Medulla oblongata (tissue), 1 donor: Measurements from ENCODE around the gene RBMS2.
A peak's percentile ranks its signal among the peaks of the same experiment; 100 is the strongest.
"Not testable (repeated sequence)": the region's sequence is repeated elsewhere in the genome, so short reads cannot be mapped to it uniquely, and the experiment has no call there.

Experiments used
- DNase-seq: peaks from one replicate; pipeline ENCODE4 v3.0.0-alpha.2; 2015; ENCODE audit errors: extremely low spot score

Gene RBMS2

GRCh38 chr12:56517854-56518253 lies 3.8 kb upstream of the RBMS2 start:
- no peak for DNase-seq

- no peak for DNase-seq
Observed at GRCh38 chr12:56518570-56518969, 3.0 kb upstream of the RBMS2 start.

- no peak for DNase-seq
Observed at GRCh38 chr12:56520048-56520447, 1.6 kb upstream of the RBMS2 start.

DNA sequence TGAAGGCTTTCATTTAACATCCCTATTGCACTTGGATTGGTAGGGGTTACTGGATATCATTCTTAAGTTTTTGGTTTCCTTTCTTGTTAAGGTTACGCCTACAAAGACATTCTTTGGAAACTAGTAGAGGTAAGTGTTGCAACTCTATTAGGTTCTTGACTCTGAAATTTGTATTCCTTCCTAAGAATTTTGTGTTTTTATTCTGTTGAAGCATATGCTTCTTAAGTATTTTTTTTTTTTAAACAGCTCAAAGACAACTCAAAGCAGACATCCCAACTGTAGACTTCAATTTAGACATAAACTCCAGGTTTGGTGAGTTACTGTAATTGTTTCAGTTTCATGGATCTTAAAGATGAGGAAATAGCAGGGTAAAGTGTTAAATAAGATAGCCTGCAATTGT lies 1.1 kb upstream of the RBMS2 start:
- no peak for DNase-seq

GRCh38 chr12:56521209-56521589 lies 421 bp upstream of the RBMS2 start:
- DNase-seq, result no peak

DNA sequence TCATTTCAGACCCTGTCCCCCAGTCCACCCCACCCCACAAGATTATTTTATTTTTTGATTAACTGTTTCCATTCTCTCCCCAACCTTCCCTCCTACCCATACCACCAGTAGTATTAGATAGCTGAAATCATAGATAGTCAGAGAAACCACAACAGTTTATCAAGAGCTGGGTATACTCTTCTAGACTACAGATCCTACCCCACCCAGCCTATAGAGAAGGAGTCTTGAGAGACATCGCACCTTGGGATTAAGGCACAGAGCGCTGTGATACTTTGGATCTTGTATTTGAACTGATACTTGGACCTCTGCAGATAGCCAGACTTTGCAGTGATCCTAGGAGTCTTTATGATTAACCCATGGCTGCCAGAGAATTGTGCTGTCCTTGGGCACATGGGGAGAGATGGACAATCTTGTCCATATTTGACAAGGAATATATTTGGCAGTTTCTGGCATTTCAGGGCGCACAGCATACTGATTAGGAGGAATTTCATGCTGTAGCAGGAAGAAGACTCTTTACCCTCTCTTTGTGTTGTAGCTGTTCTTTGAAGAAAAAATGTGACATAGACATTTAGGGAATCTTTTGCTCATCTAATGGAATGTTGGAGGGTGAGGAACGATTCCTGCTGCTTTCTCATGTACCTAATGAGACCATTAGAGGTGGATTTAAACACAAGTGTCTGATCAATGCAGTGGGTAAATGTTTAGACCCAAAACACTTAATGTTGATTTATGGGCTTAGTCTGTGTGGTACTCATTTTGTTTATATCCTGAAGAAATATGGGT lies 982 bp downstream of the RBMS2 start:
- peak; percentile 12 for DNase-seq

GRCh38 chr12:56528846-56529245 lies 7.2 kb downstream of the RBMS2 start:
- DNase-seq, result no peak

DNA sequence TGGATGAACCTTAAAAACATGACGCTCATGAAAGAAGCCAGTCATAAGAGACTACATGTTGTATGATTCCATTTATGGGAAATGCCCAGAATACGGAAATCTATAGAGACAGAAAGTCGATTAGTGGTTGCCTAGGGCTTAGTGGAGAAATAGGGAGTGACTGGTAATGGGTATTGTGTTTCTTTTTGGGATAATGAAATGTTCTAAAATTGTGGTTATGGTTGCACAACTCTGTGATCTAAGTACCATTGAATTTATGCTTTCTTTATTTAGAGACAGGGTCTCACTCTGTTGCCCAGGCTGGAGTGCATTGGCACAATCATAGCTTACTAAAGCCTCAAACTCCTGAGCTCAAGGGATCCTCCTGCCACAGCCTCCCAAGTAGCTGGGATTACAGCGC lies 8.0 kb downstream of the RBMS2 start:
- no peak for DNase-seq

DNA sequence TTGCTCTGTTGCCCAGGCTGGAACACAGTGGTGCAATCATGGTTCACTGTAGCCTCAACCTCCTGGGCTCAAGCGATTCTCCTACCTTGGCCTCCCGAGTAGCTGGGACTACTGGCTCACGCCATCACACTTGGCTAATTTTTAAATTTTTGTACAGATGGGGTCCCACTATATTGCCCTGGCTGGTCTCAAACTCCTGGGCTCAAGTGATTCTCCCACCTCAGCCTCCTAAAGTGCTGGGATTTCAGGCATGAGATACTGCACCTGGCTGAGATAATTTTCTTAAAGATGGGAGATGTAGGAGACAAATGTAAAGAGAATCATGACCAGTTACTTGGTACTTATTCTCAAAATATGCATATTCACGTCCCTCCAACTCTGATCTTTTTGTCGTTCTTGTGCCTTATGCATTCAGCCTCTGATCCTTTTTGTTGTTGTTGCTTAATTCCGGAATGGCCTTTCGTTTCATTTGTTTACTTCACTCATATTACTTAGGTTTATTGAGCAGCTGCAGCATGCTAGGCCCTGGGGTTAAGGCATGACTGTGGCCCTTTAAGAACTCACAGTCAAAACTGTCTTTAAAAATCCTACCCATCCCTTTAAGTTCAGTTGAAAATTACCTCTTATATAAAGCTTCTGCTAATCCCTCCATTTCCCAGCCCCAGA lies 8.9 kb downstream of the RBMS2 start:
- DNase-seq, result no peak

DNA sequence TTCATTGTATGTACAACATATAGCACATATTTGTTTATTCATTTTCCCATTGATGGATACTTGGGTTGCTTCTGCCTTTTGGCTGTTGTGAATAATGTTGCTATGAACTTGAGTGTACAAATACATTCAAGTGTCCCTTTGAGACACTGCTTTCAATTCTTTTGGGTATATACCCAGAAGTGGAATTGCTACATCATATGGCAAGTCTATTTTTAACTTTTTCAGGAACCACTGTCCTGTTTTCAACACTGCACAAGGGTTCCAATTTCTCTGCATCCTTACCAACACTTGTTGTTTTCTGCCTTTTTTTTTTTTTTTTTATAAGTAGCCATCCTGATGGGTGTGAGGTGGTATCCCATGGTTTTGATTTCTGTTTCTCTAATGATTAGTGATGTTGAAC lies 15.9 kb downstream of the RBMS2 start:
- DNase-seq, result no peak

DNA sequence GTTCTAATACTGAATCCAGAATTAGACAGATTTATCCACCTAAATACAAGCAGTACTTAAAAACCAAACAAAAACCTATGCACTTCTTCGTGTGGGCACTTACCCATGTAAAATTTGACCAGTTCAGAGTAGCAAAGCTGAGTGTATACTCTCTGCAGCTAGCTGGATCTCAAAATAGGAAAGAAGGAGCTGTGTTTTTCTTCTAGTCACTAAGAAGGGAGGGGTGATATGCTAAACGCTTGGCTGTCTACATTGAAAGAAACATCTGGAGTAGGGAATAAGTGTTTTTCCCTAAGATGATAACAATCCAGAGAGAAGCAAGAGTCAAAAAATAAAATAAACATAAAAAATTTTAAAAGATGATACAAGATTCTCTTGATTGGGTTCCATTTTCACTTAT lies 20.0 kb downstream of the RBMS2 start:
- no peak for DNase-seq

- DNase-seq, result no peak
Observed at GRCh38 chr12:56542164-56542563, 20.5 kb downstream of the RBMS2 start.

DNA sequence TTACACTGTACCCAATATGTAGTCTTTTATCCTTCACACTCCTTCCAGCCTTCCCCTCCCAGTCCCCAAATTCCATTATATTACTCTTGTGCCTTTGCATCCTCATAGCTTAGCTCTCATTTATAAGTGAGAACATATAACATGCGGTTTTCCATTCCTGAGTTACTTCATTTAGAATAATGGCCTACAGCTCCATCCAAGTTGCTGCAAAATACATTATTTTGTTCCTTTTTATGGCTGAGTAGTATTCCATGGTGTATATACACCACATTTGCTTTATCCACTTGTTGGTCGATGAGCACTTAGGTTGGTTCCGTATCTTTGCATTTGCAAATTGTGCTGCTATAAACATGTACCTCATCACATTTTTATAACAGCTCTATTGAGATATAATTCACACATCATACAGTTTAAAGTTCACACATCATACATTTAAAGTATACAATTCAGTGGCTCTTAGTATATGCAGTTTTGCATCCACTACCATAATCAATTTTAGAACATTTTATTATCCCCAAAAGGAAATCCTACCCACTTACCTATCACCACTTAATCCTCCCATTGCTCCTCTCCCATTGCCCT lies 23.5 kb downstream of the RBMS2 start:
- DNase-seq, result no peak

DNA sequence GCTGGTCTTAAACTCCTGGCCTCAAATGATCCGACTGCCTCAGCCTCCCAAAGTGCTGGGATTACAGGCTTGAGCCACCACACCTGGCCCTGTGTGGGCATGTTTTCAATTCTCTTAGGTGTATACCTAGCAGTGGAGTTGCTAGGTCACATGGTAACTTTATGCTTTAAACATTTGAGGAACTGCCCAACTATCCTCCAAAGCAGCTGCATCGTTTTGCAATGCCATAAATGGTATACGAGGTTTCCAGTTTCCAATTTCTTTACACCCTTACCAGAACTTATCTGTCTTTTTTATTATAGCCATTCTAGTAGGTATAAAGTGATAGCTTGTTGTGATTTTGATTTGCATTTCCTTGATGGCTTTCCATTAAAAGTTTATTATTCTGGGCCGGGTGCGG lies 25.1 kb downstream of the RBMS2 start:
- no peak for DNase-seq

- no peak for DNase-seq
Observed at GRCh38 chr12:56551070-56551469, 29.4 kb downstream of the RBMS2 start.

GRCh38 chr12:56565510-56566101 lies 44.0 kb downstream of the RBMS2 start:
- peak; percentile 40 for DNase-seq

- no peak for DNase-seq
Observed at GRCh38 chr12:56568146-56568545, 46.5 kb downstream of the RBMS2 start.

DNA sequence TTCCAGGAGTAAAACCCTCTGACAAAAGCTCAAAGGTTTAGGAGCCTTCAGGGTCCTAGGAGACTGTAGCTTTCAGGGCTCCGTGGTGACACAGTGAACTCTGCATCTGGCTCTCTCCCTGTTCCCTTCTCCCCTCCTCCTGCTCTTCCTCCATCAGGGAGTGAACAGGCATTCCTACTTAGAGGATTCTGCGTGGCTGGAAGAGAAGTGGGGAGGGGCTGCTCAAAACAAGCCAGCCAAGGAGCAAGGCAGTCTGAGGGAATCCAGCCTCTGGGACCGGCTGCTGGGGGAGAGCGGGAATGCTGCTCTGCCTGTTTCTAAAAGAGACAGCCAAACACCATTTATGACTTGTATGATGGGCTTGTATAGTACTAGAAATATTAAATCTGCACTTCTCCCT lies 49.5 kb downstream of the RBMS2 start:
- DNase-seq, result no peak

DNA sequence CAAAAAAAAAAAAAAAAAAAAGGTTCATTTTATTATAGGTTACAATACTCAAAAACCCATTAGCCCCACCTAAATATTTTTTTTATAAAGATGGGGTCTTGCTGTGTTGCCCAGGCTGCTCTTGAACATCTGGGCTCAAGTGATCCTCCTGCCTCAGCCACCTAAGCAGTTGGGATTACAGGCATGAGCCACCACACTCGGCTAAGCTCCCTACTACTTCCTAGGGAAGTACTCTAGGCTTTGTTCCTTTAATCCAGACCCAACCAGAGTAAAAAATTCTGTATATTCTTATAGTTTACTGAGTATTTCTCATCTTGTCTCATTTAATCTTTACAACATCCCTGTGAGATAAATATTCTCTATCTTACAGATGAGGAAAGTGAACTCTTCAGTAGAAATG lies 50.7 kb downstream of the RBMS2 start:
- DNase-seq, result no peak

DNA sequence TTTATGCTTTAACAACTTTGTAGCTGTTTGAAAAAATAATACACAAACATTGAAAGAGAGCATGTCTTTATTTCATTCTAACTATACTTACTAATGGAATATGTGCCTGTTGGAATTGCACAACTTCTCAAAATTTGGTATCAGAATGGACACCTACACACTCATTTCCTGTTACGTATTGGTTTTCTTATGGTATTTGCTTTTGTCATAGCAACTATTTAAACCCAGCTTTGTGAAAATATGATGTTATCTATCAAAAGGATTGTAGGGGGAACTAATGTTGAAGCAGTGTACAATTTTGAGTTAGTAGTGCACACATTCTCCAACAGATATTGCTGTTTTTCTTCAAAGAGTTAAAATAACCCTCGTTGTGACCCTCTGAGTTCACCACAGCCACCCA lies 52.6 kb downstream of the RBMS2 start:
- no peak for DNase-seq

DNA sequence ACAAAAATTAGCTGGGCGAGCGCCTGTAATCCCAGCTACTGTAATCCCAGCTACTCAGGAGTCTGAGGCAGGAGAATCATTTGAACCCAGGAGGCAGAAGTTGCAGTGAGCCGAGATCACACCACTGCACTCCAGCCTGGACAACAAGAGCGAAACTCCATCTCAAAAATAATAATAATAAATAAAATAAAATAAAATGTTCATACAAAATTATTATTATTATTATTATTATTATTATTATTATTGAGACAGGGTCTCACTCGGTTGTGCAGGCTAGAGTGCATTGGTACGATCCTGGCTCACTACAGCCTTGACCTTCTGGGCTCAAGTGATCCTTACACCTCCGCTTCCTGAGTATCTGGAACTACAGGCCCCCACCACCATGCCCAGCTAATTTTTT lies 55.6 kb downstream of the RBMS2 start:
- not testable (repeated sequence) for DNase-seq

DNA sequence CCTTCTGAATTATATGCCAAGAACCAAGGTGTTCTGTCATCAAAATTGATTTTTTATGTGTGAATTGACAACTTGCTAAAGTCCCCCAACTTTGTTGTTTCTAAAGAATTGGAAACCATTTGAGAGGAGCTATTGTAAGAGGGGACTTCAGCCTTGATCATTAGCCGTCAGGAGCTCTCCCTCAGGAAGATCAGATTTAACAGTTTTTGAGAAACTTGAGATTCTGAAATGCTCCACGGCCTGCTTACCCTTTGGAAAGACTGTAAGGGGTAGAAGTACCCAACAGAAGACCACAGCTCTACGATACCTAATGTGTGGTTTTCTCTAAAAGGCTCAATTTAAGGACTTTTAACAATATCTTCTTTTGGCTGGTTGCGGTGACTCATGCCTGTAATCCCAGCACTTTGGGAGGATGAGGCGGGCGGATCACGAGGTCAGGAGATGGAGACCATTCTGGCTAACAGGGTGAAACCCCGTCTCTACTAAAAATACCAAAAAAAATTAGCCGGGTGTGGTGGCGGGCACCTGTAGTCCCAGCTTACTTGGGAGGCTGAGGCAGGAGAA lies 57.4 kb downstream of the RBMS2 start:
- no peak for DNase-seq
